Activated T-helper 17 cell treated with anti-CD3 and anti-CD28 coated beads, Interleukin-2, amount 50 U/mL, for 72 hours (primary cell): ENCODE measurements around the gene ITGB1BP2. TPM values are rescaled to one million over a fixed set of nuclear protein-coding genes. Genes with fewer than 3 reads are reported as not detected.
"Not testable (repeated sequence)": the region's sequence is repeated elsewhere in the genome, so short reads cannot be mapped to it uniquely, and the experiment has no call there.

Experiments used
- ATAC-seq: fragments of 150-1000 bp; cut with Tn5 transposase; replicated peaks from 2 replicates; pipeline ENCODE4 v1.10.0; 2021; ENCODE audit warnings: mild to moderate bottlenecking, moderate library complexity
- H3K27ac Mint-ChIP-seq: one replicate; pipeline ENCODE4 v1.8.0; 2022; ENCODE audit warnings: mixed read lengths
- H3K27me3 Mint-ChIP-seq: one replicate; pipeline ENCODE4 v1.8.0; 2022; ENCODE audit warnings: mixed read lengths
- H3K36me3 Mint-ChIP-seq: one replicate; pipeline ENCODE4 v1.8.0; 2022; ENCODE audit warnings: low read depth, mild to moderate bottlenecking, mixed read lengths
- H3K4me1 Mint-ChIP-seq: one replicate; pipeline ENCODE4 v1.8.0; 2022; ENCODE audit warnings: mixed read lengths
- H3K4me3 Mint-ChIP-seq: one replicate; pipeline ENCODE4 v1.8.0; 2022; ENCODE audit warnings: mild to moderate bottlenecking, mixed read lengths
- H3K9me3 Mint-ChIP-seq: one replicate; pipeline ENCODE4 v1.8.0; 2022; ENCODE audit warnings: mixed read lengths
- total RNA-seq, 2 donors: library from RNA; stranded (reverse); gene quantifications; one replicate each; pipeline ENCODE4 v1.2.3, GENCODE V29; 2022

Gene ITGB1BP2
- total RNA-seq, 2 donors from 2014 or later = 7.4 to 9.2 TPM

- H3K4me3 Mint-ChIP-seq, ATAC-seq, H3K9me3 Mint-ChIP-seq, H3K4me1 Mint-ChIP-seq, H3K27me3 Mint-ChIP-seq, H3K36me3 Mint-ChIP-seq, H3K27ac Mint-ChIP-seq: not testable (repeated sequence)
These were observed 47.7 kb downstream of the ITGB1BP2 start for GRCh38 chrX:71349151-71349665.

- not testable (repeated sequence) for H3K4me3 Mint-ChIP-seq, H3K27ac Mint-ChIP-seq, H3K27me3 Mint-ChIP-seq, H3K36me3 Mint-ChIP-seq, H3K9me3 Mint-ChIP-seq, ATAC-seq, H3K4me1 Mint-ChIP-seq
These were observed 48.3 kb downstream of the ITGB1BP2 start for GRCh38 chrX:71349867-71350266.

- not testable (repeated sequence) for H3K27me3 Mint-ChIP-seq, H3K9me3 Mint-ChIP-seq, H3K36me3 Mint-ChIP-seq, H3K4me3 Mint-ChIP-seq, H3K4me1 Mint-ChIP-seq, H3K27ac Mint-ChIP-seq, ATAC-seq
These were observed 50.9 kb downstream of the ITGB1BP2 start for GRCh38 chrX:71352439-71352838.

Other genes with a start within 250 kb of the ITGB1BP2 start
- 10 to 100 TPM; 47.2 to 49.0 TPM for gene SNX12, start 233.4 kb upstream of the ITGB1BP2 start, total RNA-seq
- 10 to 100 TPM; 11.2 to 39.0 TPM for gene FOXO4, start 205.9 kb upstream of the ITGB1BP2 start, total RNA-seq
- gene CXorf65, start 195.0 kb upstream of the ITGB1BP2 start, total RNA-seq = 10 to 100 TPM; 15.1 to 36.4 TPM
- gene IL2RG, start 190.2 kb upstream of the ITGB1BP2 start, total RNA-seq = 100 to 1,000 TPM; 317 to 698 TPM
- 100 to 1,000 TPM in 1 of 2 donors, 10 to 100 TPM in 1; 46.2 to 144 TPM for gene MED12, start 183.2 kb upstream of the ITGB1BP2 start, total RNA-seq
- gene NLGN3, start 156.9 kb upstream of the ITGB1BP2 start, total RNA-seq = 1 to 10 TPM; 1.6 to 6.4 TPM
- under 1 TPM in 1 of 2 donors, not detected in 1; 0.21 TPM for gene GJB1, start 78.5 kb upstream of the ITGB1BP2 start, total RNA-seq
- gene ZMYM3, start 47.6 kb upstream of the ITGB1BP2 start, total RNA-seq = 10 to 100 TPM; 18.3 TPM
- gene NONO, start 18.1 kb upstream of the ITGB1BP2 start, total RNA-seq = 100 to 1,000 TPM; 394 to 499 TPM
- gene TAF1, start 64.6 kb downstream of the ITGB1BP2 start, total RNA-seq = 10 to 100 TPM; 31.9 to 37.2 TPM
- 100 to 1,000 TPM; 231 to 528 TPM for gene OGT, start 231.4 kb downstream of the ITGB1BP2 start, total RNA-seq